GM23338 (cell line): ENCODE measurements around the gene IDNK. TPM values are rescaled to one million over a fixed set of nuclear protein-coding genes. Genes with fewer than 3 reads are reported as not detected.

ENCODE experiments used
- ATAC-seq: fragments of 200-7000 bp; cut with Tn5 transposase; 3 replicates; pipeline ENCODE4 v1.9.1; 2020
- DNase-seq: peaks from one replicate; pipeline ENCODE4 v3.0.0-alpha.2; 2015; ENCODE audit warnings: low spot score
- H2AFZ ChIP-seq: fragments of 200-600 bp; sonication (generic); 2 replicates; pipeline ENCODE4 v1.8.0; 2016; ENCODE audit warnings: antibody characterized with exemption, mild to moderate bottlenecking, moderate library complexity
- H3F3A ChIP-seq: fragments of 200-600 bp; sonication (generic); replicated peaks from 2 replicates; pipeline ENCODE4 v1.8.0; 2017; ENCODE audit warnings: antibody characterized with exemption, mixed run types, low read depth
- H3K27ac ChIP-seq: fragments of 200-600 bp; sonication (generic); 2 replicates; pipeline ENCODE4 v1.6.1; 2016; ENCODE audit warnings: low read depth
- H3K27me3 ChIP-seq: fragments of 200-600 bp; sonication (generic); 2 replicates; pipeline ENCODE4 v1.8.0; 2016; ENCODE audit warnings: mild to moderate bottlenecking, mixed run types, moderate library complexity; ENCODE audit not compliant: insufficient read depth
- H3K36me3 ChIP-seq: fragments of 200-600 bp; sonication (generic); 2 replicates; pipeline ENCODE4 v1.8.0; 2016; ENCODE audit warnings: mild to moderate bottlenecking; ENCODE audit not compliant: insufficient read depth
- H3K4me1 ChIP-seq: fragments of 200-600 bp; sonication (generic); 2 replicates; pipeline ENCODE4 v1.8.0; 2016; ENCODE audit warnings: mild to moderate bottlenecking, moderate library complexity; ENCODE audit not compliant: insufficient read depth
- H3K4me2 ChIP-seq: fragments of 200-600 bp; sonication (generic); 2 replicates; pipeline ENCODE4 v1.7.1; 2017; ENCODE audit warnings: mixed run types
- H3K4me3 ChIP-seq: fragments of 200-600 bp; sonication (generic); 2 replicates; pipeline ENCODE4 v1.6.1; 2016; ENCODE audit warnings: mixed run types
- H3K79me2 ChIP-seq: fragments of 200-600 bp; sonication (generic); replicated peaks from 2 replicates; pipeline ENCODE4 v1.8.0; 2017; ENCODE audit warnings: mild to moderate bottlenecking; ENCODE audit not compliant: insufficient read depth
- H3K9me2 ChIP-seq: fragments of 200-600 bp; sonication (generic); 2 replicates; pipeline ENCODE4 v1.8.0; 2017; ENCODE audit not compliant: insufficient read depth
- H4K20me1 ChIP-seq: fragments of 200-600 bp; sonication (generic); replicated peaks from 2 replicates; pipeline ENCODE4 v1.8.0; 2017; ENCODE audit warnings: mild to moderate bottlenecking; ENCODE audit not compliant: insufficient read depth
- H3K27ac Mint-ChIP-seq: 2 replicates; pipeline ENCODE4 v1.8.0; 2020; ENCODE audit warnings: inconsistent platforms, mild to moderate bottlenecking, moderate library complexity, mixed read lengths
- H3K27me3 Mint-ChIP-seq: 3 replicates; pipeline ENCODE4 v1.8.0; 2022; ENCODE audit warnings: low read depth, mild to moderate bottlenecking, moderate library complexity, mixed read lengths, inconsistent platforms; ENCODE audit not compliant: insufficient read depth, poor library complexity
- H3K36me3 Mint-ChIP-seq: 3 replicates; pipeline ENCODE4 v1.8.0; 2021; ENCODE audit warnings: low read depth, mild to moderate bottlenecking, inconsistent platforms, moderate library complexity, mixed read lengths
- H3K4me1 Mint-ChIP-seq: 3 replicates; pipeline ENCODE4 v1.8.0; 2020; ENCODE audit warnings: mild to moderate bottlenecking, inconsistent platforms, mixed read lengths
- H3K4me3 Mint-ChIP-seq: 3 replicates; pipeline ENCODE4 v1.8.0; 2021; ENCODE audit warnings: moderate library complexity, mild to moderate bottlenecking, inconsistent platforms, mixed read lengths
- H3K9me3 Mint-ChIP-seq: 3 replicates; pipeline ENCODE4 v1.8.0; 2020; ENCODE audit warnings: moderate library complexity, mild to moderate bottlenecking, inconsistent platforms, mixed read lengths
- CREB1 ChIP-seq: fragments of 250-450 bp; sonication (Bioruptor Pico); IDR thresholded peaks from 2 replicates; pipeline ENCODE4 v1.5.0; 2020; ENCODE audit warnings: low read depth, mild to moderate bottlenecking, moderate library complexity
- ETS1 ChIP-seq: IDR thresholded peaks from 2 replicates; pipeline ENCODE4 v1.6.1; 2016; ENCODE audit warnings: antibody characterized with exemption
- EZH2 ChIP-seq: fragments of 200-600 bp; sonication (generic); IDR thresholded peaks from one replicate; pipeline ENCODE4 v1.8.0; 2017; ENCODE audit warnings: antibody characterized with exemption, mild to moderate bottlenecking, low read depth; ENCODE audit not compliant: unreplicated experiment
- EZH2phosphoT487 ChIP-seq: fragments of 200-600 bp; sonication (generic); IDR thresholded peaks from one replicate; pipeline ENCODE4 v1.8.1; 2018; ENCODE audit warnings: antibody characterized with exemption; ENCODE audit not compliant: unreplicated experiment
- JUNB ChIP-seq: IDR thresholded peaks from one replicate; pipeline ENCODE4 v1.6.1; 2016; ENCODE audit warnings: antibody characterized with exemption; ENCODE audit not compliant: unreplicated experiment
- NANOG ChIP-seq: IDR thresholded peaks from 2 replicates; pipeline ENCODE4 v1.6.1; 2016; ENCODE audit warnings: antibody characterized with exemption, borderline replicate concordance
- POLR2AphosphoS5 ChIP-seq: IDR thresholded peaks from 2 replicates; pipeline ENCODE4 v1.6.1; 2016; ENCODE audit warnings: antibody characterized with exemption, low read depth
- STAT1 ChIP-seq: IDR thresholded peaks from one replicate; pipeline ENCODE4 v1.6.1; 2016; ENCODE audit warnings: antibody characterized with exemption; ENCODE audit not compliant: unreplicated experiment
- ZNF114 ChIP-seq: fragments of 250-450 bp; sonication (Bioruptor Pico); IDR thresholded peaks from 2 replicates; pipeline ENCODE4 v1.5.0; 2020; ENCODE audit warnings: mild to moderate bottlenecking, moderate library complexity
- ZNF331 ChIP-seq: fragments of 250-450 bp; sonication (Bioruptor Pico); IDR thresholded peaks from 2 replicates; pipeline ENCODE4 v1.5.0; 2020; ENCODE audit warnings: low read depth, mild to moderate bottlenecking, moderate library complexity
- polyA plus RNA-seq: library from polyadenylated mRNA; unstranded; fragments of >200 nt; fragmentation: Nextera tagmentation; extraction: Ambion mirVana; gene quantifications from 2 replicates; pipeline ENCODE4 v1.2.1, GENCODE V29; 2016
- total RNA-seq: library from RNA; depleted of rRNA; stranded (reverse); fragments of >200 nt; shearing (Covaris generic); gene quantifications from 2 replicates; pipeline ENCODE4 v1.2.3, GENCODE V29; 2014
- TF ChIP-seq, protein P1 (sequence below): IDR thresholded peaks from one replicate; pipeline ENCODE4 v1.6.1; 2018; ENCODE audit warnings: antibody characterized with exemption; ENCODE audit not compliant: unreplicated experiment
- TF ChIP-seq, protein P2 (sequence below): fragments of 250-450 bp; sonication (Bioruptor Pico); IDR thresholded peaks from 2 replicates; pipeline ENCODE4 v1.5.0; 2020; ENCODE audit warnings: mild to moderate bottlenecking, moderate library complexity
- TF ChIP-seq, protein P3 (sequence below), 2 experiments: fragments of 200-600 bp in 1 of 2; sonication (generic) in 1 of 2; conservative IDR thresholded peaks; 2 replicates each; pipeline versions ENCODE4 v1.5.1 to v1.6.1; 2016 to 2017; ENCODE audit warnings: antibody characterized with exemption in 2 of 2, low read depth in 2 of 2, mild to moderate bottlenecking in 2 of 2, moderate library complexity in 1 of 2

IDNK gene
- total and polyA plus RNA-seq, 2 experiments from 2014 or later, result 0.21 to 0.94 TPM

GRCh38 chr9:83665580-83666200, 42.7 kb downstream of the IDNK start:
- Histone ChIP-seq H4K20me1 (no peaks in the 10 kb centered on the region; the same call in 1 of the 2 replicates), H3K4me2 (no peak overlapping the region), H3K36me3 (peaks cover 13% of the 10 kb centered on the region; the same call in 1 of the 2 replicates), H3K4me1 (no peaks in the 10 kb centered on the region), H3K9me2 (no peaks in the 10 kb centered on the region), H3K27ac (no peak overlapping the region), H3K4me3 (no peak overlapping the region), H3K27me3 (no peaks in the 10 kb centered on the region), H3F3A (no peaks in the 10 kb centered on the region), H3K79me2 (peaks cover 18% of the 10 kb centered on the region; the same call in 1 of the 2 replicates), H2AFZ (no peak overlapping the region)
- no peak overlapping the region for H3K27ac Mint-ChIP-seq
- no peak for ATAC-seq
- TF ChIP-seq STAT1 (no peak), ZNF331 (CRISPR knock-in tag) (no peak), JUNB (no peak), ETS1 (no peak), ZNF114 (CRISPR knock-in tag) (no peak), EZH2 (no peak), NANOG (no peak), CREB1 (CRISPR knock-in tag) (no peak), POLR2AphosphoS5 (no peak), EZH2phosphoT487 (no peak)
- TF ChIP-seq, protein P1, sequence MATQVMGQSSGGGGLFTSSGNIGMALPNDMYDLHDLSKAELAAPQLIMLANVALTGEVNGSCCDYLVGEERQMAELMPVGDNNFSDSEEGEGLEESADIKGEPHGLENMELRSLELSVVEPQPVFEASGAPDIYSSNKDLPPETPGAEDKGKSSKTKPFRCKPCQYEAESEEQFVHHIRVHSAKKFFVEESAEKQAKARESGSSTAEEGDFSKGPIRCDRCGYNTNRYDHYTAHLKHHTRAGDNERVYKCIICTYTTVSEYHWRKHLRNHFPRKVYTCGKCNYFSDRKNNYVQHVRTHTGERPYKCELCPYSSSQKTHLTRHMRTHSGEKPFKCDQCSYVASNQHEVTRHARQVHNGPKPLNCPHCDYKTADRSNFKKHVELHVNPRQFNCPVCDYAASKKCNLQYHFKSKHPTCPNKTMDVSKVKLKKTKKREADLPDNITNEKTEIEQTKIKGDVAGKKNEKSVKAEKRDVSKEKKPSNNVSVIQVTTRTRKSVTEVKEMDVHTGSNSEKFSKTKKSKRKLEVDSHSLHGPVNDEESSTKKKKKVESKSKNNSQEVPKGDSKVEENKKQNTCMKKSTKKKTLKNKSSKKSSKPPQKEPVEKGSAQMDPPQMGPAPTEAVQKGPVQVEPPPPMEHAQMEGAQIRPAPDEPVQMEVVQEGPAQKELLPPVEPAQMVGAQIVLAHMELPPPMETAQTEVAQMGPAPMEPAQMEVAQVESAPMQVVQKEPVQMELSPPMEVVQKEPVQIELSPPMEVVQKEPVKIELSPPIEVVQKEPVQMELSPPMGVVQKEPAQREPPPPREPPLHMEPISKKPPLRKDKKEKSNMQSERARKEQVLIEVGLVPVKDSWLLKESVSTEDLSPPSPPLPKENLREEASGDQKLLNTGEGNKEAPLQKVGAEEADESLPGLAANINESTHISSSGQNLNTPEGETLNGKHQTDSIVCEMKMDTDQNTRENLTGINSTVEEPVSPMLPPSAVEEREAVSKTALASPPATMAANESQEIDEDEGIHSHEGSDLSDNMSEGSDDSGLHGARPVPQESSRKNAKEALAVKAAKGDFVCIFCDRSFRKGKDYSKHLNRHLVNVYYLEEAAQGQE, result no peak
- TF ChIP-seq, protein P2, sequence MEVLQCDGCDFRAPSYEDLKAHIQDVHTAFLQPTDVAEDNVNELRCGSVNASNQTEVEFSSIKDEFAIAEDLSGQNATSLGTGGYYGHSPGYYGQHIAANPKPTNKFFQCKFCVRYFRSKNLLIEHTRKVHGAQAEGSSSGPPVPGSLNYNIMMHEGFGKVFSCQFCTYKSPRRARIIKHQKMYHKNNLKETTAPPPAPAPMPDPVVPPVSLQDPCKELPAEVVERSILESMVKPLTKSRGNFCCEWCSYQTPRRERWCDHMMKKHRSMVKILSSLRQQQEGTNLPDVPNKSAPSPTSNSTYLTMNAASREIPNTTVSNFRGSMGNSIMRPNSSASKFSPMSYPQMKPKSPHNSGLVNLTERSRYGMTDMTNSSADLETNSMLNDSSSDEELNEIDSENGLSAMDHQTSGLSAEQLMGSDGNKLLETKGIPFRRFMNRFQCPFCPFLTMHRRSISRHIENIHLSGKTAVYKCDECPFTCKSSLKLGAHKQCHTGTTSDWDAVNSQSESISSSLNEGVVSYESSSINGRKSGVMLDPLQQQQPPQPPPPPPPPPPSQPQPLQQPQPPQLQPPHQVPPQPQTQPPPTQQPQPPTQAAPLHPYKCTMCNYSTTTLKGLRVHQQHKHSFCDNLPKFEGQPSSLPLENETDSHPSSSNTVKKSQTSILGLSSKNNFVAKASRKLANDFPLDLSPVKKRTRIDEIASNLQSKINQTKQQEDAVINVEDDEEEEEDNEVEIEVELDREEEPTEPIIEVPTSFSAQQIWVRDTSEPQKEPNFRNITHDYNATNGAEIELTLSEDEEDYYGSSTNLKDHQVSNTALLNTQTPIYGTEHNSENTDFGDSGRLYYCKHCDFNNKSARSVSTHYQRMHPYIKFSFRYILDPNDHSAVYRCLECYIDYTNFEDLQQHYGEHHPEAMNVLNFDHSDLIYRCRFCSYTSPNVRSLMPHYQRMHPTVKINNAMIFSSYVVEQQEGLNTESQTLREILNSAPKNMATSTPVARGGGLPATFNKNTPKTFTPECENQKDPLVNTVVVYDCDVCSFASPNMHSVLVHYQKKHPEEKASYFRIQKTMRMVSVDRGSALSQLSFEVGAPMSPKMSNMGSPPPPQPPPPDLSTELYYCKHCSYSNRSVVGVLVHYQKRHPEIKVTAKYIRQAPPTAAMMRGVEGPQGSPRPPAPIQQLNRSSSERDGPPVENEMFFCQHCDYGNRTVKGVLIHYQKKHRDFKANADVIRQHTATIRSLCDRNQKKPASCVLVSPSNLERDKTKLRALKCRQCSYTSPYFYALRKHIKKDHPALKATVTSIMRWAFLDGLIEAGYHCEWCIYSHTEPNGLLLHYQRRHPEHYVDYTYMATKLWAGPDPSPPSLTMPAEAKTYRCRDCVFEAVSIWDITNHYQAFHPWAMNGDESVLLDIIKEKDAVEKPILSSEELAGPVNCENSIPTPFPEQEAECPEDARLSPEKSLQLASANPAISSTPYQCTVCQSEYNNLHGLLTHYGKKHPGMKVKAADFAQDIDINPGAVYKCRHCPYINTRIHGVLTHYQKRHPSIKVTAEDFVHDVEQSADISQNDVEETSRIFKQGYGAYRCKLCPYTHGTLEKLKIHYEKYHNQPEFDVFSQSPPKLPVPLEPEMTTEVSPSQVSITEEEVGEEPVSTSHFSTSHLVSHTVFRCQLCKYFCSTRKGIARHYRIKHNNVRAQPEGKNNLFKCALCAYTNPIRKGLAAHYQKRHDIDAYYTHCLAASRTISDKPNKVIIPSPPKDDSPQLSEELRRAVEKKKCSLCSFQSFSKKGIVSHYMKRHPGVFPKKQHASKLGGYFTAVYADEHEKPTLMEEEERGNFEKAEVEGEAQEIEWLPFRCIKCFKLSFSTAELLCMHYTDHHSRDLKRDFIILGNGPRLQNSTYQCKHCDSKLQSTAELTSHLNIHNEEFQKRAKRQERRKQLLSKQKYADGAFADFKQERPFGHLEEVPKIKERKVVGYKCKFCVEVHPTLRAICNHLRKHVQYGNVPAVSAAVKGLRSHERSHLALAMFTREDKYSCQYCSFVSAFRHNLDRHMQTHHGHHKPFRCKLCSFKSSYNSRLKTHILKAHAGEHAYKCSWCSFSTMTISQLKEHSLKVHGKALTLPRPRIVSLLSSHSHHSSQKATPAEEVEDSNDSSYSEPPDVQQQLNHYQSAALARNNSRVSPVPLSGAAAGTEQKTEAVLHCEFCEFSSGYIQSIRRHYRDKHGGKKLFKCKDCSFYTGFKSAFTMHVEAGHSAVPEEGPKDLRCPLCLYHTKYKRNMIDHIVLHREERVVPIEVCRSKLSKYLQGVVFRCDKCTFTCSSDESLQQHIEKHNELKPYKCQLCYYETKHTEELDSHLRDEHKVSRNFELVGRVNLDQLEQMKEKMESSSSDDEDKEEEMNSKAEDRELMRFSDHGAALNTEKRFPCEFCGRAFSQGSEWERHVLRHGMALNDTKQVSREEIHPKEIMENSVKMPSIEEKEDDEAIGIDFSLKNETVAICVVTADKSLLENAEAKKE (CRISPR knock-in tag), result no peak
- TF ChIP-seq, protein P3, sequence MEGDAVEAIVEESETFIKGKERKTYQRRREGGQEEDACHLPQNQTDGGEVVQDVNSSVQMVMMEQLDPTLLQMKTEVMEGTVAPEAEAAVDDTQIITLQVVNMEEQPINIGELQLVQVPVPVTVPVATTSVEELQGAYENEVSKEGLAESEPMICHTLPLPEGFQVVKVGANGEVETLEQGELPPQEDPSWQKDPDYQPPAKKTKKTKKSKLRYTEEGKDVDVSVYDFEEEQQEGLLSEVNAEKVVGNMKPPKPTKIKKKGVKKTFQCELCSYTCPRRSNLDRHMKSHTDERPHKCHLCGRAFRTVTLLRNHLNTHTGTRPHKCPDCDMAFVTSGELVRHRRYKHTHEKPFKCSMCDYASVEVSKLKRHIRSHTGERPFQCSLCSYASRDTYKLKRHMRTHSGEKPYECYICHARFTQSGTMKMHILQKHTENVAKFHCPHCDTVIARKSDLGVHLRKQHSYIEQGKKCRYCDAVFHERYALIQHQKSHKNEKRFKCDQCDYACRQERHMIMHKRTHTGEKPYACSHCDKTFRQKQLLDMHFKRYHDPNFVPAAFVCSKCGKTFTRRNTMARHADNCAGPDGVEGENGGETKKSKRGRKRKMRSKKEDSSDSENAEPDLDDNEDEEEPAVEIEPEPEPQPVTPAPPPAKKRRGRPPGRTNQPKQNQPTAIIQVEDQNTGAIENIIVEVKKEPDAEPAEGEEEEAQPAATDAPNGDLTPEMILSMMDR (conservative IDR thresholded peaks at IDR 0.05; ENCODE audit: low read depth in 2 of 2), result no peak
- no peak overlapping the region for H3K4me3 Mint-ChIP-seq
- peaks cover 48% of the 10 kb centered on the region; the same call in 2 of the 3 replicates for H3K36me3 Mint-ChIP-seq
- no peak for DNase-seq
- no peaks in the 10 kb centered on the region for H3K9me3 Mint-ChIP-seq
- H3K27me3 Mint-ChIP-seq, result no peaks in the 10 kb centered on the region
- no peaks in the 10 kb centered on the region for H3K4me1 Mint-ChIP-seq
